Cerebellar cortex (tissue), 1 donor: ENCODE results near the gene ACAP2.
"Not testable (repeated sequence)": the region's sequence is repeated elsewhere in the genome, so short reads cannot be mapped to it uniquely, and the experiment has no call there.

Source experiments
- DNase-seq: peaks from one replicate; pipeline ENCODE4 v3.0.0-alpha.2; 2015; ENCODE audit warnings: low spot score

Gene ACAP2

GRCh38 chr3:195246581-195246995, 196.2 kb downstream of the ACAP2 start:
- DNase-seq, result peak; percentile 47

- no peak for DNase-seq
These were observed 197.3 kb downstream of the ACAP2 start for GRCh38 chr3:195245531-195245951.

- DNase-seq, result no peak
These were observed 201.0 kb downstream of the ACAP2 start for GRCh38 chr3:195241592-195242355.

GRCh38 chr3:195240939-195241338, 201.9 kb downstream of the ACAP2 start:
- DNase-seq, result no peak

GRCh38 chr3:195240171-195240701, 202.6 kb downstream of the ACAP2 start:
- no peak for DNase-seq

GRCh38 chr3:195239121-195239520, 203.7 kb downstream of the ACAP2 start:
- DNase-seq, result no peak

GRCh38 chr3:195238586-195239118, 204.2 kb downstream of the ACAP2 start:
- no peak for DNase-seq

- DNase-seq, result no peak
These were observed 204.7 kb downstream of the ACAP2 start for GRCh38 chr3:195238081-195238571.

GRCh38 chr3:195236801-195237570, 205.8 kb downstream of the ACAP2 start:
- no peak for DNase-seq

- DNase-seq, result no peak
These were observed 206.6 kb downstream of the ACAP2 start for GRCh38 chr3:195236076-195236798.

GRCh38 chr3:195230244-195230643, 212.6 kb downstream of the ACAP2 start:
- no peak for DNase-seq

- not testable (repeated sequence) for DNase-seq
These were observed 213.9 kb downstream of the ACAP2 start for GRCh38 chr3:195228886-195229285.

GRCh38 chr3:195227871-195228270, 214.9 kb downstream of the ACAP2 start:
- DNase-seq, result no peak

GRCh38 chr3:195226900-195227447, 215.8 kb downstream of the ACAP2 start:
- no peak for DNase-seq

GRCh38 chr3:195226445-195226844, 216.4 kb downstream of the ACAP2 start:
- DNase-seq, result no peak

GRCh38 chr3:195224980-195225580, 217.7 kb downstream of the ACAP2 start:
- no peak for DNase-seq
